ENCODE results near the gene SEZ6L2. TPM values are rescaled to one million over a fixed set of nuclear protein-coding genes. Genes with fewer than 3 reads are reported as not detected.

The SEZ6L2 gene
- total RNA-seq, 1 donor from 2014 or later: 29.1 TPM

DNA sequence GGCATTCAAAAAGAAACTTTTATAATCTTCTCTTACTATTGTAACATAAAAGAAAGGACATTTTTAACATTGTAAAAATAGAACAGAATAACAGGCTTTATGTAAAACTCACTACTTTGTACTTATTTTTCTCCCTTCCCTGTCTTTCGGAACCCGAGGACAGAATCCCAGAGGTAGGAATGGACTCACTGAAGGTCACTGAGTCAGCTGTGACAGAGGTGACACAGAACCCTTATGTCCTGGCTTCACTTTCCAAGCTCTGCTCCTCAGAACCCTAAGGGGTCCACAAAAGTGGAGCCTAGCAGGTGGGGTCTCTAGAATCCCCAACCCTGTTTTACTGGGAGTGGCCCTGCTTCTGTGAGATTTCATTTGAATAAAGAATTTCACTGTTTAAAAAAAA is 23.0 kb upstream of the SEZ6L2 start:
- Mint-ChIP-seq H3K4me1 (peaks cover 25% of the 10 kb centered on the region), H3K36me3 (peaks cover 15% of the 10 kb centered on the region), H3K4me3 (no peak overlapping the region), H3K27me3 (ENCODE audit: low read depth) (no peaks in the 10 kb centered on the region), H3K27ac (no peak overlapping the region), H3K9me3 (no peaks in the 10 kb centered on the region)
- TF ChIP-seq, protein P1, sequence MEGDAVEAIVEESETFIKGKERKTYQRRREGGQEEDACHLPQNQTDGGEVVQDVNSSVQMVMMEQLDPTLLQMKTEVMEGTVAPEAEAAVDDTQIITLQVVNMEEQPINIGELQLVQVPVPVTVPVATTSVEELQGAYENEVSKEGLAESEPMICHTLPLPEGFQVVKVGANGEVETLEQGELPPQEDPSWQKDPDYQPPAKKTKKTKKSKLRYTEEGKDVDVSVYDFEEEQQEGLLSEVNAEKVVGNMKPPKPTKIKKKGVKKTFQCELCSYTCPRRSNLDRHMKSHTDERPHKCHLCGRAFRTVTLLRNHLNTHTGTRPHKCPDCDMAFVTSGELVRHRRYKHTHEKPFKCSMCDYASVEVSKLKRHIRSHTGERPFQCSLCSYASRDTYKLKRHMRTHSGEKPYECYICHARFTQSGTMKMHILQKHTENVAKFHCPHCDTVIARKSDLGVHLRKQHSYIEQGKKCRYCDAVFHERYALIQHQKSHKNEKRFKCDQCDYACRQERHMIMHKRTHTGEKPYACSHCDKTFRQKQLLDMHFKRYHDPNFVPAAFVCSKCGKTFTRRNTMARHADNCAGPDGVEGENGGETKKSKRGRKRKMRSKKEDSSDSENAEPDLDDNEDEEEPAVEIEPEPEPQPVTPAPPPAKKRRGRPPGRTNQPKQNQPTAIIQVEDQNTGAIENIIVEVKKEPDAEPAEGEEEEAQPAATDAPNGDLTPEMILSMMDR (IDR thresholded peaks at IDR 0.05; ENCODE audit: unreplicated experiment): no peak
- no peak for DNase-seq (ENCODE audit: low spot score in 2 of 2, unreplicated experiment in 2 of 2)

DNA sequence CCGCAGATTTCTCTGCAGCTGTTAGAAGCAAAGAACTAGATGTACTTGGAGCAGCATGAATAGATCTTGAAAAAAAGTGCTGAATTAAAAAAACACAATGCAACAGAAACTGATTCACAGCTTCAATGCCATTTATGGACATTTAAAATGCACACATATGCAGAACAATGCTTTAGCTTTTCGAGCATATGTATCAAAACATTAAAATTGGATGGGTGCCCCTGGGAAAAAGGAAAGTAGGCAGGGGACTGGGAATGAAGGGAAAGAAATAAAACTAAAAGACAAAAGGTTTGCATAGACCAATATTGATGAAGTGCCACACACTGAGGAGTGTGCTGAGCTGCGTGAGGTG is 21.7 kb upstream of the SEZ6L2 start:
- no peak for DNase-seq (ENCODE audit: low spot score in 2 of 2, unreplicated experiment in 2 of 2)
- H3K9me3 Mint-ChIP-seq: no peaks in the 10 kb centered on the region
- no peak overlapping the region for H3K4me3 Mint-ChIP-seq
- no peak overlapping the region for H3K27ac Mint-ChIP-seq
- no peaks in the 10 kb centered on the region for H3K27me3 Mint-ChIP-seq (ENCODE audit: low read depth)
- peaks cover 26% of the 10 kb centered on the region for H3K36me3 Mint-ChIP-seq
- H3K4me1 Mint-ChIP-seq: peaks cover 13% of the 10 kb centered on the region
- TF ChIP-seq, protein P1 (IDR thresholded peaks at IDR 0.05; ENCODE audit: unreplicated experiment): no peak

DNA sequence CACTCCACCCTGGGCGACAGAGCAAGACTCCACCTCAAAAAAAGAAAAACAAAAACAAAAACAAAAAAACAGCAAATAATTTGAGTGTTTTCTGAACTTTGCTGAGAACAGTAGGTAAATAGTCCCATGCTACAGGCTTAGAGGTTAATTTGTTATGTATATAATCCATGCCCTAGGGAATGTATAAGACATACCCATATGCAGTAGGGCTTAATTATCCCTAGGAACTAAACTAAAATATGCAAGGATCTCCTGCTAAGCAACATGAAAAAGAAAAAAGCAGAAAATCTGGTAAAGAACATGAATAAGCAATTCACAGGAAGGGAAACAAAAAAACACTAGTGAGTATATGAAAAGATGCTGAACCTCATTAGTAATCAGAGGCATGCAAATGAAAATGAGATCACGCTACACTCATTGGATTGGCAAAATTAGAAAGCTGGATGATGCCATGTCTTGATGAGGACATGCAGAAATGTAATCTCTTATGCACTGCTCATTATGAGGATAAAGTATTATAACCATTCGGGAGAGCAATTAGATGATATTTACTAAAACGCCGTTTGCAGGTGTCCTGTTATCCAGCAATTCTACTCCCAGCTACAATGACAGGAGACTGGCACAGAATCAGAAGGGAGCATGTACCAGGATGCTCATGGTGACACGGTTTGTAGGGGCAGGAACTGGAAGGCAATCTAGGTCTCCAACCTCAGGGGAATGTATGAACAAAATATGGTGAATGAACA is 21.1 kb upstream of the SEZ6L2 start:
- H3K27me3 Mint-ChIP-seq (ENCODE audit: low read depth): no peaks in the 10 kb centered on the region
- H3K9me3 Mint-ChIP-seq: no peaks in the 10 kb centered on the region
- H3K4me1 Mint-ChIP-seq: peaks cover 12% of the 10 kb centered on the region
- H3K36me3 Mint-ChIP-seq: peaks cover 31% of the 10 kb centered on the region
- no peak for DNase-seq (ENCODE audit: low spot score in 2 of 2, unreplicated experiment in 2 of 2)
- TF ChIP-seq, protein P1 (IDR thresholded peaks at IDR 0.05; ENCODE audit: unreplicated experiment): no peak
- H3K27ac Mint-ChIP-seq: no peak overlapping the region
- no peak overlapping the region for H3K4me3 Mint-ChIP-seq

DNA sequence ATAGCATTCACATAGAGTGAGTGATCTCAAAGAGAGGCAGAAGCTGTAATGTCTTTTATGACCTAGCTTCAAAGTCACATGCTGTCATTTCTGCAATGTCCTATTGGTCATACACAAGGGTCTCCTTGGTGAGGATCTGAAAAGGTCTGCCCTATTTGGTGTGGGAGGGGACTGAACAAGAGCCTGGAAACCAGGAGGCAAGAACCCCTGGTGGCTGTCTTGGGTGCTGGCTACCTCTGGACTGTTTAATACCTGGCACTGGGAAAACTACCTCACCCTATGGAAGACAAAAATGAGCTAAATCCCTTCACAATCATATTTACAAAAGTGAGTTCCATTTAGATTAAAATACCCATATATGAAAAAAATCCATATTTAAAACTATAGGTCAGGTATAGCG is 17.6 kb upstream of the SEZ6L2 start:
- H3K27ac Mint-ChIP-seq: no peak overlapping the region
- no peaks in the 10 kb centered on the region for H3K4me1 Mint-ChIP-seq
- H3K27me3 Mint-ChIP-seq (ENCODE audit: low read depth): no peaks in the 10 kb centered on the region
- peaks cover 42% of the 10 kb centered on the region for H3K36me3 Mint-ChIP-seq
- H3K9me3 Mint-ChIP-seq: no peaks in the 10 kb centered on the region
- DNase-seq (ENCODE audit: low spot score in 2 of 2, unreplicated experiment in 2 of 2): no peak
- TF ChIP-seq, protein P1 (IDR thresholded peaks at IDR 0.05; ENCODE audit: unreplicated experiment): no peak
- no peak overlapping the region for H3K4me3 Mint-ChIP-seq

DNA sequence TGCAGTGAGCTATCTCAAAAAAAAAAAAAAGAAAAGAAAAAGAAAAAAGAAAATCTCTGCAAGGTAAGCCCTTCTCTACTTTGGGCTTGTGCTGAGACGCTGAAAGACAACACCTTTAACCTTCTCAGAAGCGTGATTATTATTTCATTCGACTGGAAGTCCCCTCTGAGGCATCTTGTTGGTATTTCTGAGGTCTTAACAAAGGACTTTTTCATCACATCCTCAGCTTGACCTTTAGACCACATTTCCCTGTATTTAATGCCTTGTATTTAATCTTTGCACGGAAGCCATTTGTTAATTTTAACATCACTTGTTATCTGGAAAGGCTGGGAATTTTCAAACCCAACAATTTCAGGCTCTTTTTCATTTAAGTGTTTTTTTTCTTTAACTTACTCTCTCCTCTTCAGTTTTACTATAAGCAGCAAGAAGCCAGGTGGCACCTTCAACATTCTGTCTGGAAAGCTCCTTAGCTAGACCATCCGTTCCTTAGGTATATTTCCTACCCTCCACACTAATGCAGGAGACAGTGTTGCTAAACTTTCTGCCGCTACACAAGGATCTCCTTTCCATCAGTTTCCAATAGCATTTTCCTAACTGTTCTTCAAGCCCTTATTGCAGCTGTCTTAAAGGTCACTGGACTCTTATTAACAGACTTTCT is 16.4 kb upstream of the SEZ6L2 start:
- Mint-ChIP-seq H3K27ac (no peak overlapping the region), H3K4me3 (no peak overlapping the region), H3K9me3 (no peaks in the 10 kb centered on the region), H3K4me1 (no peaks in the 10 kb centered on the region), H3K27me3 (ENCODE audit: low read depth) (no peaks in the 10 kb centered on the region), H3K36me3 (peaks cover 36% of the 10 kb centered on the region)
- no peak for DNase-seq (ENCODE audit: low spot score in 2 of 2, unreplicated experiment in 2 of 2)
- TF ChIP-seq, protein P1 (IDR thresholded peaks at IDR 0.05; ENCODE audit: unreplicated experiment): no peak

Measured in mesothelial cell of epicardium (in vitro differentiated cells).